Raji (cell line): Measurements from ENCODE around the gene RAB36.

Experiments used
- POLR2A ChIP-seq: IDR thresholded peaks from 2 replicates; pipeline ENCODE4 v1.6.1; 2011; ENCODE audit warnings: low read depth, low read length, control low read depth; ENCODE audit not compliant: insufficient read depth

The RAB36 gene

DNA sequence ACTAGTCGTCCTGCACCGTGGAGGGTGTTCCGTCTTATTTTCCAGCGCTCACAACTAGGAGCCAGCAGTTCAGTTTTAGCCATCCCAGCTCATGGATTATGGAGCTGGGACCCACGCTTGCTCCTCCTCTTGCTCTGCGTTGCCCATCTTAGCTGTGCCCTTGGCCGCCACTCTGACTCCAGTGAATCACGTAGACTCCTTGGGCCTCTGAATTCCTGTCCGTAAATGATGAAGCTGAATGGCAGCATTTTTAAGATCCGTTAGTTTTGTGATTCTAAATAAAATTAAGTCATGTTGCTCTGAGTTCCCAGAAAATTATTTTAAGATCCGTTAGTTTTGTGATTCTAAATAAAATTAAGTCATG lies 58.8 kb downstream of the RAB36 start:
- TF ChIP-seq POLR2A = no peak

DNA sequence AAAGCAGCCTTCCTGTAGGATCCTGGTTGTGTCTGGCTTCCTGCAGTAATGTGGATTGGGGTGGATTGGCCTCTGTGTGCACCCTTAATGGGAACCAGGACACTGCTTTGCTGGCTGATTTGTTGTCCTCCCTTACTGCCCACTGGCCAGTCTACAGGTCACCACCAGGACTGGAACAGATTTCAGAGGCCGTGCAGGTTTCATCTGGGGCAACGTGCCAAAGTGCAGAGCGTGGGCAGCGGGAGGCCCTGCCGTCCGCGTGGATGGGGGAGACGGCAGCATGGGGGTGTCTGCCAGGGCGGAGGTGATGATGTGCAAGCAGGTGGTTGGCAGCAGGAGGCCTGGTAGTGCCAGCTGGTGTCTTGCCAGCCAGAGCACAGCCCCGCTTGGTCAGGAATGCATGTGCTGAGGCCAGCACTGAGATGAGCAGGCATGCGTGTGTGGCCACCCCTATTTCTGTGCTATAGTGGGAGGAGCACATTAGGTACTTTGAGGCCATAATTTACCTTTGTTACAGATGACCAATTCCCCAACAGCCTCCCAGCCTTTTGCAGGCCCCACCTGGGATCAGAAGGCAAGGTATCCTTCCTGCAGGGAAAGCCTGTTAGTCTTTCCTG lies 59.4 kb downstream of the RAB36 start:
- no peak for TF ChIP-seq POLR2A

DNA sequence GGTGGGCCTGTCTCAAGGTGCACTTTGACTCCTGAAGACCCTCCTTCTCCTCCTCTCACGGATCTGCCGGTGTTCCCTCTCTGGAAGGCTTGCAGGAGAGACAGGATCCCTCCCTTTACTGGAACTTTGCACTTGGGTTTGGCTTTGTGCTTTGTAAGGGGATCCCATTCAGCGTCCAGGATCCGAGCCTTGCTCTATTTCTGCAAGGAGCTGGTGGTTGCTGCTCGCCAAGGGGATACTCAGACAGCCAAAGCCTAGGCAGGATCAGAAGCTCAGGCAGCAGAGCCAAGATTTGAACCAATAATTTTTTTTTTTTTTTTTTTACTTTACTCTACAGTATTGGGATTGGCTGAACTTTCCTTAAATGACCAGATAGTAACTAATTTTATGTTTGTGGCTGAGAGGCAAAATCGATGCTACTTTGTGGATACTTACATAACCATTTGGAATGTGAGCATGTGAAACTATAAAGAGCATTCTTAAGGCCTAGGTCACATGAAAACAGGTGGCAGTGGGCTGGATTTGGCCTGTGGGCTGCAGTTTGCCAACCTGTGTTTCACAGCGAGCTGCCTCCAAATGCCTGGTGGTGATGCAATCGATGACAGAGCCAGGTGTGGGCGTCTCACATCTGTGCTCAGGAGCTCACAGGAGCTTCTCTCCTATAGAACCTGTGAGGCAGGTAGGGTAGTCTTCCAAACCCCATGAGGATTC lies 60.2 kb downstream of the RAB36 start:
- TF ChIP-seq POLR2A = no peak

DNA sequence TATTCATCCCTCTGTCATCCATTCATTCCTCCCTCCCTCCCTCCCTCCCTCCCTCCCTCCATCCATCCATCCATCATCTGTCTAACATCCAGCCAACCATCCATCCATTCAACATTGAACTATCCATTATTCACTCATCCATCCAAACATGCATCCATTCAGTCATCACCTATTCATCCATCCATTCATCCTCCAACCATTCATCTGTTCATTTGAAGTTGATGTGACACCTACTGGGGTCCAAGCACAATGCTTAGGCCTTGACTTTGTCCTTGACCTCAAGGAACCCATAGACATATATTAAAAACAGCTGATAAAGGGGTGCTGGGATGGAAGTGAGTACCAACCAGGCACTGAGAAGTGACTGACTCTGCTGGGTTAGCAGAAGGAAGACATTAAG lies 61.6 kb downstream of the RAB36 start:
- TF ChIP-seq POLR2A = no peak

DNA sequence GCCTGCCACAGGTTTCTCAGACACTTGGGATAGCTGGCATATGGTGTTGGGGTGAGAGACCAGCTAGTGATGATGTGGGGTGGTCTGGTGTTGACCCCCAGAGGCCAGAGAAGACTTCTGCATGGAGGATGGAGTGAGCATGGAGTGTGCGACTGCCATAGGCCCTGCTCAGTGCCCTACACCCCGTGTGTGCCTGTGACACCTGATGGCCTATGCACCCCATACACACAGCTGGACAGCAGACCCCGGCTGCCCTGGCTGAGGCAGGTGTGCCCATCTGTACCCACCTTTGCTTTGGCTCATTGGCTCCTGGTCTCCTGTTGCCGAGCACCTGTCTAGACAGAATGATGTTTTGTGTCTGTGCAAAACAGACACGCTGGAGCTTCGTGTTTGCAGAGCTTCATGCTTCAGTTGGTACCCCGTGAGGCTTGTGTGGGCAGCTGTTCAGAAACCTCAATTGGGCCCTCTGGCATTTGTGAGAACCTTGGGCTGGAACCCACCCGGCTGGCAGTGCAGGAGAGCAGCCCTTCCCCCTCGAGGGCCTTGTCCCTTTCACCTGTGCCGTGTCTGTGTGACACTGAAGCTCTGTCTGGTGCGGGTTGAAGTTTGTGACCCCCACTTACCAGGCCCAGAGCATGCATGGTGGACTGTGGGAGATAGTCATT lies 62.6 kb downstream of the RAB36 start:
- TF ChIP-seq POLR2A = 0 out of 2 replicates have a peak, but pooled peaks have one; percentile 20

DNA sequence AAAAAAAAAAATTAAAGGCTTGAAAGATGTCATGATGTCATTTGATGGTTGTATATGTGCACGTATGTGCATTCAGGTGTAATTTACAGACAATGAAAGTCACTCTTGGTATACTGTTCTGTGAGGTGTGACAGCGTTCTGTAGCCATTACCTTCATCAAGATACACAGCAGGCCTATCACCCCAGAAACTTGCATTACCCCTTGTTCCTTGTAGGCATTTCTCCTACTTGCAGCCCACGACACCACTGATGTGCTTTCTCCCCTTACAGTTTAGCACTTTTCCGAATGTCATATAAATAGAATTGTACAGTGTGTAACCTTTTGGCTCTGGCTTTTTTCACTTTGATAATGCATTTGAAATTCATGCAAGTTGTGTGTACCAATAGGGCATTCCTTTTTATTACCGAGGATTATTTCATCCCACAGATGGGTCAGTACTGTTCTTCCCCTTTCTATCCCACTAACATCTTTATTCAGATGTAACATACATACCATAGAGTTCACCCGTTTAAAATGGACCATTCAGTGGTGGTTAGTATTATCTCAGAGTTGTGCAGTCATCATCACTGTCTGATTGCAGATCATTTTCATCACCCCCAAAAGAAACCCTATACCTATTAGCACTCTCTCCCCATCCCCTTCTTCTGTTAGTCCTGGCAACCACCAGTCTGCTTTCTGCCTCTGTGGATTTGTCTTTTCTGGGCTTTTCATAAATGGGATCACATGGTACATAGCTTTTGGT lies 65.3 kb downstream of the RAB36 start:
- no peak for TF ChIP-seq POLR2A

DNA sequence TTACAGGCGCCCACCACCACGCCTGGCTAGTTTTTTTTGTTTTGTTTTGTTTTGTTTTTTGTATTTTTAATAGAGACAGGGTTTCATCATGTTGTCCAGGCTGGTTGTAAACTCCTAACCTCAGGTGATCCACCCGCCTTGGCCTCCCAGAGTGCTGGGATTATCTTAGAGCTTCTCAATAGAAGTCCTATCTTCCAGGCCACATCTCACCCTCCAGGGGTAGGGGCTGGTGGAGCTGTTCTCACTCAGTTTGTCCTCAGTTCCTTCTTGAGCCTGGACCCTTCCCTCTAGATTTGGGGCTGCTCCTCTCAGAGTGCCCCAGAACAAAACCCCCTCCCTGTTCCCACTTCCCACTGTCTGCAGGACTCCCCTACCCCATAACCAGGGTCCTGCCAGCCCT lies 66.3 kb downstream of the RAB36 start:
- no peak for TF ChIP-seq POLR2A

DNA sequence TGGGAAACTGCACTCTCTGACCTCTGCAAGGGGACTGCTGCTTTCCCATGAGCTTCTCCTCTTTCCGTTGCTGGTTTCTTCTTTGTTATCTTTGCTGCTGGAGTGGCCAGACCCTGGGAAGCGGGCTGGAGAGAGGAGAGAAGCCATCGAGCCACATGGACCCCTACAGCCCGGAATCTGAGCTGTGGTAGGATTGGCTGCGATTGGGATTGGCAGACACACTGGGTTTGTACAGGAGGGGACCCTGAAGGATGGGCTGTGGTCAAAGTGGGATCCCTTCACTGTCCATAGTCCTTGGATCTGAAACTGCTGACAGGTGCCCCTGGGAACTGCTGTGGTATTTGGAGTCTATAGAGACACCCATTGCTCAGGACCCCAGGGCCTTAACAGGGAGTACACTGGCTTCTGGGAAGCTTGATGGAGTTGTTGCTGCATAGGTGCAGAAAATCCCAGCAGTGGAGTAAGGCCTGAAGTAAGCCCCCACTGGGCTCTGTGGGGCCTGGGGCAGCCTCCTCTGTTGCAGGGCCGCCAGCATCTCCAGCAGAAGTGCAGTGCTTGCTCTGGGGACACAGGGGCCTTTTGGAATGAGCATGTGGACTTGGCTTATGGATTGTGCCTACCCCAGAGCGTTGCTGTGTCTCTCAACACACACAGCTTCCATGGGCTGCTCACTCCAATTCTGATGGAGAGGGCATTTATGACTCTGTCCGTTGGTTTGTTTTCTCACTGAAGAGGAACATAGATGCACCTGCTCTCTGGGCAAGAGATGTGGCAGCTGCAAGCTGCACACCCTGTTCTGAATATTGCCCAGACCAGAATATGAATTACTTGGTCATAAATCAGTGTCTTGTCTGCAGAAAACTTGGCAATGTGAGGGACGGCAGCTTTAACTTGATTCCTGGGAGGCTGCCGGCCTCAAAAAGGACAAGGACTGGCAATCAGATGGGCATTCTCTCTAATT lies 67.1 kb downstream of the RAB36 start:
- no peak for TF ChIP-seq POLR2A

DNA sequence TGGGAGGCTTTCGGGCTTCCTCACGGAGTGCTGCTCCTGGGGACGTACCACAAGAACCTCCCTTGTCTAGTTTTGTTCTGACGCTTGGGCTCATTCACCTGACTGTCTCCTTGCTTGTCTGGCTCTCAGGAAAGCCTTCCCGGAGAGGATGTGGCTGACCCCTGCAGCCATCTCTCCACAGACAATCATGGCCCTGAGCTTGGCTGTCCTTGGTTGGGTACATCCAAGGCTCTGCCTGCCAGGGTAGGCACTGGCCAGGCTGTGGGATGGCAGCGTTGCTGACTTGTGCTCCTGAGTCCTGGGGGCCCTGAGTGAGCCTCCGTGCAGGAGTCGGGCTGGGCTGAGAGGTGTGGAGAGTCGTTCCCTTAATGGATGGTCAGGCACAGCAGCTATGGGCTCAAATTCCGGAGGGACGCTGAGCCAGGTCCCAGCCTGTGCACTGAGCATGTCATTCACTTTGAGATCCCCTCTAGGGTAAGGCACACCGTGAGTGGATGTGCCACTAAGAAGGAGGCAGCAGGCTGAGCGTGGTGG lies 67.8 kb downstream of the RAB36 start:
- TF ChIP-seq POLR2A = no peak

DNA sequence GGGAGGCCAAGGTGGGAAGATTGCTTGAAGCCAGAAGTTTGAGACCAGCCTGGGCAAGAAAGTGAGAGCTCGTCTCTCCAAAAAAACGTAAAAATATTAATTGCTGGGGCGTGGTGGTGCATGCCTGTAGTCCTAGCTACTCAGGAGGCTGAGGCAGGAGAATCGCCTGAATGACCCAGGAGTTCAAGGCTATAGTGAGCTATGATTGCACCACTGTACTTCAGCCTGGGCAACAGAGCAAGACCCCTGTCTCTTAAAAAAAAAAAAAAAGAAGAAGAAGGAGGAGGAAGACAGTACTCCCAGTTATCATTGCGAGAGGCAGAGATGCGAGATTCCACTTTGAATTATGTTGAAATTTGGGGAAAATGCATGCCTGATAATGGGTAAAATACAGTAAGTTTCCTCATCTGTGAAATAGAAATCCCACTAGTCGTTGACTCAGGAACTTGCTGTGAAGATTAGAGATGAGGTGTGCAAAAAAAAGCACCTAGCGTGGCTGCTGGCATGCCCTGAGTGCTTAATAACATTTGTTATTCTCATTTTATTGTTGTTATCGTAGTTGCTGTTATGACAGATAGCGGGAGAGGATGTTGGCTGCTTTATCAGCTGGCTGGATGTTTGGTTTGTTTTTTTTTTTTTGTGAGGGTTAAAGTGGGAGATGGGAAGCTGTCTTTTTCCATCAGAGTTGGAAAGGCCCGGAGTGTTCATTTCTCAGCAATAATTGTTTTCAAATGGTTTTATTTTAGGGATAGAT lies 68.5 kb downstream of the RAB36 start:
- TF ChIP-seq POLR2A = no peak
